ENCODE results near the gene CDC123. TPM values are rescaled to one million over a fixed set of nuclear protein-coding genes. Genes with fewer than 3 reads are reported as not detected.

CDC123 gene
- total RNA-seq, 1 experiment from 2014 or later = 132 TPM

DNA sequence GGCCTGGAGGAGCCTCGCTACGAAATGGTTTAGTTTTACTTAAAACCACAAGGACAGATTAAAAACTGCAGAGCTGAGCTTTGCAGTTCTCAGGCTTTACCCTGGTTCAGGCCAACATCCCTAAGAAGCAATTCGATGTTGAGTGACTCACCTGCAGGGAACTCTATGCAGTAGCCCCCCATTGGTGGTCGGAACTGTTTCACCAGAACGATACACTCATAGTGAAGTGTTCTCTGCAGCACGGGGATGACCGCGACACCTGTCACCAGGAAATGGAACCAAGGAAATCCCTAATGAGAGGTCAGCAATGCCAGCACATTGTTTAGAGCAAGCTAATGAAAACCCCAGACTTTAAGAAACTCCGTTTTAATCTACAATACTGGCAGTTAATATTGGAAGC is 18.3 kb upstream of the CDC123 start:
- BruUV-seq (replicated peaks) = no TSS peak
- RAD21 ChIA-PET (ENCODE audit: low non-redundant PET in 1 of 2, low total read pairs in 2 of 2, uncharacterized antibody in 2 of 2, unreplicated experiment in 2 of 2) = no interaction called here
- H2AFZ ChIP-seq (ENCODE audit: low read depth, low read length, poor library complexity, severe bottlenecking) = no peak overlapping the region
- H3K9me3 ChIP-seq (ENCODE audit: control insufficient read depth in 1 of 2, insufficient read depth in 1 of 2, low read depth in 1 of 2, low read length in 2 of 2) = no peaks in the 10 kb centered on the region
- TF ChIP-seq FOSL1 (IDR thresholded peaks at IDR 0.05; ENCODE audit: low read depth) (peak; percentile 23; the same call in 1 of the 2 replicates), POLR2A (IDR thresholded peaks at IDR 0.05; ENCODE audit: borderline replicate concordance, extremely low read depth, insufficient read depth, insufficient read length) (no peak)
- no peak overlapping the region for H3K27ac ChIP-seq (ENCODE audit: low read depth, low read length)
- H3K9me2 ChIP-seq (ENCODE audit: insufficient read depth) = no peaks in the 10 kb centered on the region
- H4K20me1 ChIP-seq (ENCODE audit: insufficient read depth) = no peaks in the 10 kb centered on the region
- CTCF ChIA-PET = no interaction called here
- H3K27me3 ChIP-seq (ENCODE audit: insufficient read depth, low read length) = no peaks in the 10 kb centered on the region
- H3K79me2 ChIP-seq (ENCODE audit: insufficient read depth, low read length) = no peaks in the 10 kb centered on the region
- H3K9ac ChIP-seq (ENCODE audit: low read length) = no peak overlapping the region
- no peak overlapping the region for H3K4me3 ChIP-seq (replicated peaks in 1 of 2; ENCODE audit: low read depth in 1 of 2, low read length in 2 of 2)
- H3K4me1 ChIP-seq (ENCODE audit: control insufficient read depth in 1 of 2, insufficient read depth in 2 of 2, low read length in 2 of 2) = no peaks in the 10 kb centered on the region
- POLR2A ChIA-PET = no interaction called here
- peaks cover 23 to 35% of the 10 kb centered on the region in 2 experiments; a peak in 3 of 4 replicates for H3K36me3 ChIP-seq (ENCODE audit: control insufficient read depth in 1 of 2, insufficient read depth in 2 of 2, low read length in 2 of 2)
- no peak for DNase-seq (ENCODE audit: low read depth, low spot score)
- intact Hi-C loops (cut with micrococcal nuclease) = no loop called here
- no peak overlapping the region for H3K4me2 ChIP-seq (ENCODE audit: low read length)
- ATAC-seq = no peak

DNA sequence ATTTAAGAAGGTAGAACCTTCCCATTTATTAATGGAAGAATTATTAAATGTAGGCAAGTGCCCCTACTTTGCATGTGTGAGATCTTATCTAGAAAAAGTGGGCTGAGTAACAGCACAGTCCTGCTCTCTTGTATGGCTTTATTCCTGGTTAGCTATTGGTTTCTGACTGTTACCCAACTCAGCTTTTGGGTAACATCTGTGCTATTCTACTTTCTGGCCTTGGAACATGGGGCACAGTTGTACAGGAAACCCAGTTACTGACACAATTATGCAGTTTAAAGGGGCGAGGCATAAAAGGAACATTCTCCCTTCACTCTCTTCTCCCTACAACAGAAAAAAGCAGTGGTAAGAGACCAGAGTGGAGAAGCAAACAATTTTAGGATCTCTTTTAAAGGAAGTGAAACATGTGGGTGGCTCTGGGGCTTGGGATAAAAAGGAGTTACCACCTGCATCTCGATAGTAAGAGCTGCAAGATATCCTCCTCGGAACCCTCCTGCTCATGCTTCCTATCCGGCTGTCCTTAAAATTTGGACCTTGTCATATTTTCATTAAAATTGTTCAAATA is 16.3 kb upstream of the CDC123 start:
- Histone ChIP-seq H3K9ac (ENCODE audit: low read length) (no peak overlapping the region), H2AFZ (ENCODE audit: low read depth, low read length, poor library complexity, severe bottlenecking) (no peak overlapping the region), H3K79me2 (ENCODE audit: insufficient read depth, low read length) (no peaks in the 10 kb centered on the region), H3K4me2 (ENCODE audit: low read length) (no peak overlapping the region), H3K27me3 (ENCODE audit: insufficient read depth, low read length) (no peaks in the 10 kb centered on the region), H3K9me3 (ENCODE audit: control insufficient read depth in 1 of 2, insufficient read depth in 1 of 2, low read depth in 1 of 2, low read length in 2 of 2) (no peaks in the 10 kb centered on the region), H4K20me1 (ENCODE audit: insufficient read depth) (0 out of 2 replicates have a peak, but pooled peaks cover 6% of the 10 kb centered on the region), H3K4me3 (replicated peaks in 1 of 2; ENCODE audit: low read depth in 1 of 2, low read length in 2 of 2) (no peak overlapping the region), H3K27ac (ENCODE audit: low read depth, low read length) (no peak overlapping the region), H3K36me3 (ENCODE audit: control insufficient read depth in 1 of 2, insufficient read depth in 2 of 2, low read length in 2 of 2) (peaks cover 27 to 32% of the 10 kb centered on the region in 2 experiments; a peak in 3 of 4 replicates), H3K9me2 (ENCODE audit: insufficient read depth) (no peaks in the 10 kb centered on the region), H3K4me1 (ENCODE audit: control insufficient read depth in 1 of 2, insufficient read depth in 2 of 2, low read length in 2 of 2) (no peaks in the 10 kb centered on the region)
- ATAC-seq = no peak
- no TSS peak for BruUV-seq (replicated peaks)
- ChIA-PET RAD21 (ENCODE audit: low non-redundant PET in 1 of 2, low total read pairs in 2 of 2, uncharacterized antibody in 2 of 2, unreplicated experiment in 2 of 2) (no interaction called here), POLR2A (no interaction called here), CTCF (no interaction called here)
- DNase-seq (ENCODE audit: low read depth, low spot score) = no peak
- intact Hi-C loops (cut with micrococcal nuclease) = no loop called here
- TF ChIP-seq EGR1 (IDR thresholded peaks at IDR 0.05; ENCODE audit: low read depth) (no peak), EZH2phosphoT487 (IDR thresholded peaks at IDR 0.05; ENCODE audit: borderline replicate concordance) (no peak), ZFX (IDR thresholded peaks at IDR 0.05) (no peak), SRF (IDR thresholded peaks at IDR 0.05; ENCODE audit: low read depth) (no peak), POLR2AphosphoS5 (IDR thresholded peaks at IDR 0.05; ENCODE audit: low read depth, low read length) (no peak), SP1 (IDR thresholded peaks at IDR 0.05; ENCODE audit: low read depth) (no peak), CBX3 (IDR thresholded peaks at IDR 0.05; ENCODE audit: low read depth) (no peak), JUND (IDR thresholded peaks at IDR 0.05) (no peak), ZNF274 (IDR thresholded peaks at IDR 0.05; ENCODE audit: low read depth, low read length) (no peak), YY1 (IDR thresholded peaks at IDR 0.05; ENCODE audit: extremely low read depth, insufficient replicate concordance, low read depth, low read length) (no peak), TCF7L2 (IDR thresholded peaks at IDR 0.05; ENCODE audit: borderline replicate concordance, extremely low read depth, insufficient read depth, insufficient read length) (no peak), FOSL1 (IDR thresholded peaks at IDR 0.05; ENCODE audit: low read depth) (no peak), POLR2A (IDR thresholded peaks at IDR 0.05; ENCODE audit: borderline replicate concordance, extremely low read depth, insufficient read depth, insufficient read length) (no peak), ELF1 (IDR thresholded peaks at IDR 0.05; ENCODE audit: borderline replicate concordance, low read depth) (no peak)
- TF ChIP-seq, protein P1, sequence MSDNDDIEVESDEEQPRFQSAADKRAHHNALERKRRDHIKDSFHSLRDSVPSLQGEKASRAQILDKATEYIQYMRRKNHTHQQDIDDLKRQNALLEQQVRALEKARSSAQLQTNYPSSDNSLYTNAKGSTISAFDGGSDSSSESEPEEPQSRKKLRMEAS (IDR thresholded peaks at IDR 0.05) = no peak
- TF ChIP-seq, protein P2, sequence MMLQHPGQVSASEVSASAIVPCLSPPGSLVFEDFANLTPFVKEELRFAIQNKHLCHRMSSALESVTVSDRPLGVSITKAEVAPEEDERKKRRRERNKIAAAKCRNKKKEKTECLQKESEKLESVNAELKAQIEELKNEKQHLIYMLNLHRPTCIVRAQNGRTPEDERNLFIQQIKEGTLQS (IDR thresholded peaks at IDR 0.05) = no peak
- TF ChIP-seq, protein P3, sequence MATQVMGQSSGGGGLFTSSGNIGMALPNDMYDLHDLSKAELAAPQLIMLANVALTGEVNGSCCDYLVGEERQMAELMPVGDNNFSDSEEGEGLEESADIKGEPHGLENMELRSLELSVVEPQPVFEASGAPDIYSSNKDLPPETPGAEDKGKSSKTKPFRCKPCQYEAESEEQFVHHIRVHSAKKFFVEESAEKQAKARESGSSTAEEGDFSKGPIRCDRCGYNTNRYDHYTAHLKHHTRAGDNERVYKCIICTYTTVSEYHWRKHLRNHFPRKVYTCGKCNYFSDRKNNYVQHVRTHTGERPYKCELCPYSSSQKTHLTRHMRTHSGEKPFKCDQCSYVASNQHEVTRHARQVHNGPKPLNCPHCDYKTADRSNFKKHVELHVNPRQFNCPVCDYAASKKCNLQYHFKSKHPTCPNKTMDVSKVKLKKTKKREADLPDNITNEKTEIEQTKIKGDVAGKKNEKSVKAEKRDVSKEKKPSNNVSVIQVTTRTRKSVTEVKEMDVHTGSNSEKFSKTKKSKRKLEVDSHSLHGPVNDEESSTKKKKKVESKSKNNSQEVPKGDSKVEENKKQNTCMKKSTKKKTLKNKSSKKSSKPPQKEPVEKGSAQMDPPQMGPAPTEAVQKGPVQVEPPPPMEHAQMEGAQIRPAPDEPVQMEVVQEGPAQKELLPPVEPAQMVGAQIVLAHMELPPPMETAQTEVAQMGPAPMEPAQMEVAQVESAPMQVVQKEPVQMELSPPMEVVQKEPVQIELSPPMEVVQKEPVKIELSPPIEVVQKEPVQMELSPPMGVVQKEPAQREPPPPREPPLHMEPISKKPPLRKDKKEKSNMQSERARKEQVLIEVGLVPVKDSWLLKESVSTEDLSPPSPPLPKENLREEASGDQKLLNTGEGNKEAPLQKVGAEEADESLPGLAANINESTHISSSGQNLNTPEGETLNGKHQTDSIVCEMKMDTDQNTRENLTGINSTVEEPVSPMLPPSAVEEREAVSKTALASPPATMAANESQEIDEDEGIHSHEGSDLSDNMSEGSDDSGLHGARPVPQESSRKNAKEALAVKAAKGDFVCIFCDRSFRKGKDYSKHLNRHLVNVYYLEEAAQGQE (IDR thresholded peaks at IDR 0.05; ENCODE audit: low read depth) = no peak

Measured in HCT116 (cell line).